B cell (primary cell): ENCODE results near the gene AUTS2. TPM values are rescaled to one million over a fixed set of nuclear protein-coding genes. Genes with fewer than 3 reads are reported as not detected.
A peak's percentile ranks its signal among the peaks of the same experiment; 100 is the strongest.

Experiments used
- ATAC-seq: fragments of 200-7000 bp; cut with Tn5 transposase; one replicate; pipeline ENCODE4 v1.10.0; 2021; ENCODE audit warnings: low read depth, mild to moderate bottlenecking, moderate number of reproducible peaks, moderate library complexity
- CTCF ChIA-PET: fragments of 350-600 bp; sonication (Branson Sonifier 250); formaldehyde crosslinking; loops from one replicate; lab custom pipeline; 2021; ENCODE audit warnings: antibody characterized with exemption, inconsistent platforms; lab: Charles Lee
- POLR2A ChIA-PET: fragments of 350-600 bp; sonication (Branson Sonifier 250); formaldehyde crosslinking; loops from one replicate; lab custom pipeline; 2021; ENCODE audit warnings: antibody characterized with exemption; lab: Charles Lee
- DNase-seq: peaks from one replicate; pipeline ENCODE4 v3.0.0; 2013
- H2AFZ ChIP-seq: 2 replicates; pipeline ENCODE4 v1.6.1; 2012; ENCODE audit warnings: mild to moderate bottlenecking, low read depth, low read length; ENCODE audit not compliant: insufficient read depth, poor library complexity, severe bottlenecking
- H3K27ac ChIP-seq, 2 donors: 1 replicate in 1 of 2; 2 replicates in 1 of 2; pipeline ENCODE4 v1.5.1; 2012 to 2013; ENCODE audit warnings: low read length in 2 of 2, mild to moderate bottlenecking in 2 of 2, moderate library complexity in 1 of 2
- H3K27me3 ChIP-seq, 4 experiments: fragments of 200-600 bp in 1 of 4; sonication (generic) in 1 of 4; replicated peaks in 1 of 4; 1 replicate in 2 of 4; 2 replicates in 2 of 4; pipeline versions ENCODE4 v1.6.1 to v1.7.0; 2013 to 2016; ENCODE audit warnings: low read length in 3 of 4, mild to moderate bottlenecking in 2 of 4, mixed read lengths in 1 of 4, moderate library complexity in 1 of 4; ENCODE audit not compliant: insufficient read depth in 4 of 4, control insufficient read depth in 3 of 4; ENCODE audit errors: control extremely low read depth in 1 of 4
- H3K36me3 ChIP-seq, 2 experiments: replicated peaks in 1 of 2; 1 replicate in 1 of 2; 2 replicates in 1 of 2; pipeline versions ENCODE4 v1.6.1 to v1.7.1; 2013; ENCODE audit warnings: low read length in 1 of 2; ENCODE audit not compliant: insufficient read depth in 2 of 2, control insufficient read depth in 1 of 2; ENCODE audit errors: control extremely low read depth in 1 of 2, extremely low read depth in 1 of 2
- H3K4me1 ChIP-seq, 2 donors: fragments of 200-600 bp in 1 of 2; sonication (generic) in 1 of 2; 1 replicate in 1 of 2; 2 replicates in 1 of 2; pipeline versions ENCODE4 v1.5.1 to v1.6.1; 2013 to 2017; ENCODE audit warnings: low read length in 2 of 2; ENCODE audit not compliant: control insufficient read depth in 2 of 2, insufficient read depth in 2 of 2
- H3K4me2 ChIP-seq: replicated peaks from 2 replicates; pipeline ENCODE3; 2012; ENCODE audit warnings: mild to moderate bottlenecking, low read depth, low read length; ENCODE audit not compliant: poor library complexity, severe bottlenecking
- H3K4me3 ChIP-seq, 5 experiments: fragments of 200-600 bp in 1 of 5; sonication (generic) in 1 of 5; 1 replicate in 3 of 5; 2 replicates in 2 of 5; pipeline versions ENCODE4 v1.5.1 to v1.7.0; 2011 to 2016; ENCODE audit warnings: low read length in 4 of 5, mild to moderate bottlenecking in 4 of 5, low read depth in 2 of 5, control low read depth in 1 of 5, moderate library complexity in 1 of 5; ENCODE audit not compliant: insufficient read depth in 1 of 5; ENCODE audit errors: control extremely low read depth in 1 of 5, extremely low read depth in 1 of 5
- H3K79me2 ChIP-seq: fragments of 200-600 bp; sonication (generic); one replicate; pipeline ENCODE4 v1.6.0; 2016; ENCODE audit warnings: low read length; ENCODE audit not compliant: control insufficient read depth, insufficient read depth
- H3K9ac ChIP-seq: fragments of 200-600 bp; sonication (generic); 2 replicates; pipeline ENCODE4 v1.6.1; 2017; ENCODE audit warnings: mild to moderate bottlenecking, low read length, moderate library complexity
- H3K9me3 ChIP-seq, 3 donors: one replicate each; pipeline versions ENCODE4 v1.6.1 to v1.7.1; 2013; ENCODE audit warnings: low read length in 2 of 3; ENCODE audit not compliant: control insufficient read depth in 2 of 3, insufficient read depth in 1 of 3; ENCODE audit errors: control extremely low read depth in 1 of 3
- H4K20me1 ChIP-seq: 2 replicates; pipeline ENCODE4 v1.6.0; 2012; ENCODE audit warnings: mild to moderate bottlenecking, low read length; ENCODE audit not compliant: insufficient read depth, control insufficient read depth, poor library complexity, severe bottlenecking
- H3K27ac Mint-ChIP-seq: one replicate; pipeline ENCODE4 v1.8.0; 2021; ENCODE audit warnings: mixed read lengths
- H3K27me3 Mint-ChIP-seq: one replicate; pipeline ENCODE4 v1.8.0; 2021; ENCODE audit warnings: mixed read lengths
- H3K4me1 Mint-ChIP-seq: one replicate; pipeline ENCODE4 v1.8.0; 2021; ENCODE audit warnings: mixed read lengths
- H3K4me3 Mint-ChIP-seq: one replicate; pipeline ENCODE4 v1.8.0; 2021; ENCODE audit warnings: mixed read lengths
- H3K9me3 Mint-ChIP-seq: one replicate; pipeline ENCODE4 v1.8.0; 2022; ENCODE audit warnings: mixed read lengths; ENCODE audit not compliant: insufficient read depth
- EZH2 ChIP-seq: IDR thresholded peaks from 2 replicates; pipeline ENCODE4 v1.6.1; 2012; ENCODE audit warnings: borderline replicate concordance, low read depth, mild to moderate bottlenecking, moderate library complexity, low read length; ENCODE audit not compliant: insufficient read depth, poor library complexity, severe bottlenecking
- WGBS: methylation state at CpG from one replicate; pipeline ENCODE4 v1.1.5; 2013; ENCODE audit warnings: missing lambda C conversion rate; ENCODE audit not compliant: insufficient coverage; 5-methylcytosine and 5-hydroxymethylcytosine counted together
- intact Hi-C: fragments of 100-400 bp; cut with micrococcal nuclease; formaldehyde crosslinking; loops from one replicate; pipeline ENCODE4 v1.10.0; 2022
- polyA plus RNA-seq: library from polyadenylated mRNA; depleted of rRNA; stranded (reverse); fragments of >200 nt; gene quantifications from 2 replicates; pipeline ENCODE4 v1.2.3, GENCODE V29; 2012
- total RNA-seq, 2 donors: library from RNA; stranded (reverse); fragments of 120-200 nt in 1 of 2; gene quantifications; 1 replicate in 1 of 2; 2 replicates in 1 of 2; pipeline versions ENCODE4 v1.2.3 to v1.2.4, GENCODE V29; 2013 to 2022
- TF ChIP-seq, protein P1 (sequence below): fragments of 200-600 bp; IDR thresholded peaks from one replicate; pipeline ENCODE4 v1.8.0; 2022; ENCODE audit warnings: antibody characterized with exemption, mild to moderate bottlenecking

Gene AUTS2
- total and polyA plus RNA-seq, 2 donors (not counting 1 experiment from before 2014, with no cell fraction given): 22.3 to 35.0 TPM

DNA sequence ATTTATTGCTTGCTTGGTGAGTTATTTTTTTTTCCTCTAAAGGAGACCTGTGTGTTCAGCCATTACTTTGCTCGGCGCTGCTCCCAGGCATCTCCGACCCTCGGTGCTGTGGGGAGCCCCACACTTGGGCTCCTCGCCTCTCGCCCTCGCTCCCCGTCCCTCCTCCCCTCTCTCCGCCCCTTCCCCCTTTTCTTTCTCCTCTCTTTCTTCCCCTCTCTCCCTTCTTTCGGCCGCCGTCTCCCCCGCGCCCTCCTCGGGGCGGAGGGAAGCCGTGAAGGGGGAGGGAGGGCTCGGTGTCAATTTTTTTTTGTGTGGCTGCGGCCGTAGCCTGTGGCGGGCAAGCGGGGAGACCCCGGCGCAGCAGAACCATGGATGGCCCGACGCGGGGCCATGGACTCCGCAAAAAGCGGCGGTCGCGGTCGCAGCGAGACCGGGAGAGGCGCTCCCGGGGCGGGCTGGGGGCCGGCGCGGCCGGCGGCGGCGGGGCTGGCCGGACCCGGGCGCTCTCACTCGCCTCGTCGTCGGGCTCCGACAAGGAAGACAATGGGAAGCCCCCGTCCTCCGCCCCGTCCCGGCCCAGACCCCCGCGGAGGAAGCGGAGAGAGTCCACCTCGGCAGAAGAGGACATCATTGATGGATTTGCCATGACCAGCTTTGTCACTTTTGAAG is 1.1 kb downstream of the AUTS2 start:
- peak; percentile 43 for DNase-seq
- H3K4me3 ChIP-seq: peak overlapping the region; percentile 36 to 81 (median 66)
- TF ChIP-seq, protein P1, sequence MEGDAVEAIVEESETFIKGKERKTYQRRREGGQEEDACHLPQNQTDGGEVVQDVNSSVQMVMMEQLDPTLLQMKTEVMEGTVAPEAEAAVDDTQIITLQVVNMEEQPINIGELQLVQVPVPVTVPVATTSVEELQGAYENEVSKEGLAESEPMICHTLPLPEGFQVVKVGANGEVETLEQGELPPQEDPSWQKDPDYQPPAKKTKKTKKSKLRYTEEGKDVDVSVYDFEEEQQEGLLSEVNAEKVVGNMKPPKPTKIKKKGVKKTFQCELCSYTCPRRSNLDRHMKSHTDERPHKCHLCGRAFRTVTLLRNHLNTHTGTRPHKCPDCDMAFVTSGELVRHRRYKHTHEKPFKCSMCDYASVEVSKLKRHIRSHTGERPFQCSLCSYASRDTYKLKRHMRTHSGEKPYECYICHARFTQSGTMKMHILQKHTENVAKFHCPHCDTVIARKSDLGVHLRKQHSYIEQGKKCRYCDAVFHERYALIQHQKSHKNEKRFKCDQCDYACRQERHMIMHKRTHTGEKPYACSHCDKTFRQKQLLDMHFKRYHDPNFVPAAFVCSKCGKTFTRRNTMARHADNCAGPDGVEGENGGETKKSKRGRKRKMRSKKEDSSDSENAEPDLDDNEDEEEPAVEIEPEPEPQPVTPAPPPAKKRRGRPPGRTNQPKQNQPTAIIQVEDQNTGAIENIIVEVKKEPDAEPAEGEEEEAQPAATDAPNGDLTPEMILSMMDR: no peak
- TF ChIP-seq EZH2: no peak
- peaks cover 25 to 38% of the 10 kb centered on the region in 2 donors for H3K4me1 ChIP-seq
- intact Hi-C loops: loop anchor here (5.0 to 10.0 kb wide), 3 partner anchors 107 to 1095 kb away; no protein-coding TSS in a partner anchor
- Mint-ChIP-seq H3K4me1 (peaks cover 22% of the 10 kb centered on the region), H3K9me3 (no peaks in the 10 kb centered on the region), H3K4me3 (peak overlapping the region; percentile 96), H3K27me3 (no peaks in the 10 kb centered on the region), H3K27ac (peak overlapping the region; percentile 85)
- ATAC-seq: no peak
- H3K27me3 ChIP-seq: peaks cover 0 to 3% (median 1%) of the 10 kb centered on the region in 4 experiments
- under 1% methylated on average over 45 of the region's 61 CpGs for WGBS
- H4K20me1 ChIP-seq: no peaks in the 10 kb centered on the region
- ChIA-PET POLR2A (no interaction called here), CTCF (no interaction called here)
- H3K4me2 ChIP-seq: peak overlapping the region; percentile 99
- H3K9me3 ChIP-seq: no peaks in the 10 kb centered on the region
- H3K79me2 ChIP-seq: peaks cover 2% of the 10 kb centered on the region
- peak overlapping the region; percentile 78 for H3K9ac ChIP-seq
- no peaks in the 10 kb centered on the region for H3K36me3 ChIP-seq
- peak overlapping the region; percentile 93 for H2AFZ ChIP-seq
- H3K27ac ChIP-seq: no peak overlapping the region
